Measurements from ENCODE around the gene SETD1B.
A peak's percentile ranks its signal among the peaks of the same experiment; 100 is the strongest.
"Not testable (repeated sequence)": the region's sequence is repeated elsewhere in the genome, so short reads cannot be mapped to it uniquely, and the experiment has no call there.

Gene SETD1B

DNA sequence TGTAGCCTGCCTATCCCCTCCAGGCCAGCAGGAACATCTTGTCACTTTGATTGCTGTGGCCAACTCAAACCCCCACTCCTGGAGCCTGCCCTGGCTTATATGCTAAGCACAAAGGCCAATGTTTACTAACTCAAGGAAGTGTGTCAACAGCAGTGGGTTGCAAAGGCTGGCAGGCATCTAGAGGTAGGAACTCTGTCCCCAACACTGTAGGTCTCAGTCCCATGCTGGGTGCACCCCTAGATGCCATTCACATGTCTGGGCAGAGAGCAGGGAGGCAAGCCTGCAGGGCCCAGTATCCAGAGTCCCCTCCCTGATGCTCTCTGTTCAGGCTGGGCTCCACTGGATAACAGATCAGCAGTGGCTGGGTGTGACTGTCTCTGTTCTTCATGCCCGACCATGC lies 56.4 kb downstream of the SETD1B start:
- DNase-seq = no peak

DNA sequence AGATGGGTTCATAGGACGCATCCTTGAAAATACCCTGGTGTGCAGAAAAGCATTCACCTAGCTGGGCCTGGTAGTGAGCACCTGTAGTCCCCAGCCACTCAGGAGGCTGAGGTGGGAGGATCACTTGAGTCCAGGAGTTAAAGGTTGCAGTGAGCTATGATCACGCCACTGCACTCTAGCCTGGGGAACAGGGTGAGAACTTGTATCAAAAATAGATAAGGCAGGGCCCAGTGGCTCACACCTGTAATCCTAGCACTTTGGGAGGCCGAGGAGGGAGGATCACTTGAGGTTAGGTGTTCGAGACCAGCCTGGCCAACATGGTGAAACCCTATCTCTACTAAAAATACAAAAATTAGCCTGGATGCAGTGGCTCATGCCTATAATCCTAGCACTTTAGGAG lies 56.9 kb downstream of the SETD1B start:
- DNase-seq = not testable (repeated sequence)

DNA sequence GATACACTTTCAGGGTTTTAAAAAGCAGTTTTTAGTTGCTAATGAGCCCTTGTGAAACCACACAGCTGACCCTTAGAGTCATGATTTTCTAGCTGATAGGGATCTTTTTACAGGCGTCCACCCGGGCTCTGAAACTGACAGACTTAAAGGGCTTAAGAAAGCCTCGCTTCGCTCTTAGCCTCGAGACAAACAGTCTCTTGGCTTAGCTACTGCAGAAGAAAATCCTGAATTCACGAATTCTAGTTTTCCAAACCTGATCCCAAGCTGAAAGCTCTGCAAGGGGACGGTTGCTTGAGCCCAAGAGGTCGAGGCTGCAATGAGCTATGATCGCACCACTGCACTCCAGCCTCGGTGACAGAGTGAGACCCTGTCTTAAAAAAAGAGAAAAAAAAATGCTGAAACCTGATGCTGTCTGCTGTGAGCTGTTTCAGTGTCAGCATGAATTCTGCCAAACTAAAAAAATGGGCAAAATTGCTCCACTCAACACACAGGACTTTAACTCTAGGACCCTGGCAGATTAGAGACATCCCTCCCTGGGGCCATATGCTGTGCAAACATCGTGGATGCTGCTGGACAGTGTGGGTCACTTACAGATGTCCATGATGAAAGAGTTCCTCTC lies 57.9 kb downstream of the SETD1B start:
- DNase-seq = no peak

DNA sequence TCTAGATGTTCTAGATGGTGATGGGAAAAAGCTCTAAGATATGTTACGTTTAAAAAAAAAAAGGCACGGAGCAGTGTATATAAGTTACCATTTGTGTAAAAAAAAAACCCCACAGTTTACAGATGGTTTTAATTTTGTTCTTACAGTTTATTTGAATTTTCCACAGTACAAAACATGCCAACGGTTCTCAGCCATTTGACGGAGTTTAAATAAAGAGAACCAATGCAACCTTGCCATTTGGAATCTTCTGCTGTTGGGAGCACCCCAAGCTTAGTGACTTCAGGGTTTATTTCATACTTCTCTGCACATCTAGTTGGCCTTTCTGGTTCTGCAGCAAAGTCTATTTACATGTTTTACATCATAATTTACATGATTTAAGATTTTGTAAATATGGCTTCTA lies 62.5 kb downstream of the SETD1B start:
- DNase-seq = peak; percentile 29 to 60

DNA sequence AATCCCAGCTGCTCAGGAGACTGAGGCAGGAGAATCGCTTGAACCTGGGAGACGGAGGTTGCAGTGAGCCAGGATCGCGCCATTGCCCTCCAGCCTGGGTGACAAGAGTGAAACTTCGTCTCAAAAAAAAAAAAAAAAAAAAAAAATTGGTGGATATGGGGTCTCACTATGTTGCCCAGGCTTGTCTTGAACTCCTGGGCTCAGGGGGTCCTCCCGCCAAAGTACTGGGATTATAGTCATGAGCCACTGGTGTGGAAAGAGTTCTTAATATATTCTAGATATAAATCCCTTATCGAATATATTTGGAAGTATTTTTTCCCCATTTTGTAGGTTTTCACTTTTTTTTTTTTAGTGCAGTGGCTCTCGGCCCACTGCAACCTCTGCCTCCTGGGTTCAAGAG lies 65.4 kb downstream of the SETD1B start:
- DNase-seq = not testable (repeated sequence)

DNA sequence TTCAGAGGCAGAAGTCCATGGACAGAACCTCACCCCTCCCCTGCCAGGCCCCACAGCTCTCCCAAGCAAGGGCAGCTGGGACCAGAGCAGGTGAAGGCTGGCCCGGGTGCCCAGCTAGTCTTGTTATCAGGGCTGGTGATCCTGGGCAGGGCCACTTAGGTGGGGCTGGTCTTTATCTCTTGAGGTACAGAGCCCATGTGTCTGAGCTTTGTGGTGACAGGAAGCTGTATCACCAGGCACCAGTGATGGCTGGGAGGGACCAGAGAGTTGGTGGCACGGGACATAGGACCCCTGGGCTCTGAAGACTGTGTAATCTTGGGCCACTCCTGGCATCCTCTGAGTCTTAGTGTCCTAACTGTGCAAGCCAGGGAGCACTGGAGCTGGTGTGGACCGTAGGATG lies 67.7 kb downstream of the SETD1B start:
- no peak for DNase-seq

DNA sequence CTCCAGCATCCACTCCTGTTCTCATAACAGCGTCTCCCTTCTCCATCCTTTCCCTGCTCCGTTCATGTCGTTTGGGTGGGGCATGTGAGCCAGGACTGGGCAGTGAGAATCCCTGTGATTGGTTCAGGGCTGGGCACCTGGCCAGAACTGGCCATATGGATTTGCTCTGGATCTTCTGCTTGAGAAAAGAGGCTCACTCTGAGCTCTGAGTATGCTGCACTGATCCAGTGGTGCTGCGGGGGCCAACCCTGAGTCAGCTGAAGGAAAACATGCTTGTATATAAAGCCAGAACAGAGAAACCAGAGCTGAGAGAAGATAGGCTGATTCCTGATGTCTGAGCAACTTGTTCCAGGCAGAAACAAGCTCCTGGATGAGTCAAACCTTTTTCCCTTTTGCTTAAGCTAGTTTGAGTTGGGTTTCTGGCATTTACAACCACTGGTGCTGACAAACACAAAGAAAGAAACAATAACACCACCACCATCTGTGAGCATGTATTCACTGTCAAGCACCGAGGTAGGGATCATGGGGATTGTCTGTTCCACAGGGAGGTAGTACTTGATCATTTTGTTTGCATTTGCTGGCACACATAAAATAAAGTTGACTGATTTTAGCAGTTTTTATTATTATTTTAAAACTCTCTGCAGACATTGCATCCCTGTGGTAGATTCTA lies 68.9 kb downstream of the SETD1B start:
- DNase-seq = no peak

DNA sequence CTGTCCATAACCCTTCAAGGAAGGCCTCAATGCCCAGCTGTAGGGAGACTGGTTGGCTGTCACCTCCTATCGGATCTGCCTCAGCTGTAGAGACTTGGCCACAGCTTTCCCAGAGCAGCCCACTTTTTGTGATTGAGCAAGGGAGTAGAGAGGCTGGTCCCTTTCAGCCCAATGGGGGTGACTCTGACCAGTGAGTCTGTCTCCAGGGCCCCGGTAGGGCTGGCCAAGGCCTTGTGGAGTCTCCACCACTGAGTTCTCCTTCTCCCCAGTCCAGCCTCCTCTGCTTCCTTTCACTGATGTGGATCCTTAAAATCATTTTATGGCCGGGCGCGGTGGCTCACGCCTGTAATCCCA lies 69.4 kb downstream of the SETD1B start:
- no peak for DNase-seq

DNA sequence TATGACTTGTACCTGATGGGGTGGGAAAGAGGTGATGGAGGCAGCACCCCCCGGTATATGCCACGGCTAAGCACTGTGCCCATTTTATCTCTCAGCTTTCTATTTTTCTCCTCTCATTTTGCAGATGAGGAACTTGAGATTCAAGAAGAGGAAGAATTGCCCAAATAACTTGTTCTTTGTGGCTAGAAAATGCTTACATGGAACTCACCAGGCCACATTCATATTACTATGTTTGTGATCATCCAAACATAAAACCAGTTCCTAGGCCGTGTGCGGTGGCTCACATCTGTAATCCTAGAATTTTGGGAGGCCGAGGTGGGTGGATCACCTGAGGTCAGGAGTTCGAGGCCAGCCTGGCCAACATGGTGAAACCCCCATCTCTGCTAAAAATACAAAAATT lies 70.3 kb downstream of the SETD1B start:
- DNase-seq = no peak

DNA sequence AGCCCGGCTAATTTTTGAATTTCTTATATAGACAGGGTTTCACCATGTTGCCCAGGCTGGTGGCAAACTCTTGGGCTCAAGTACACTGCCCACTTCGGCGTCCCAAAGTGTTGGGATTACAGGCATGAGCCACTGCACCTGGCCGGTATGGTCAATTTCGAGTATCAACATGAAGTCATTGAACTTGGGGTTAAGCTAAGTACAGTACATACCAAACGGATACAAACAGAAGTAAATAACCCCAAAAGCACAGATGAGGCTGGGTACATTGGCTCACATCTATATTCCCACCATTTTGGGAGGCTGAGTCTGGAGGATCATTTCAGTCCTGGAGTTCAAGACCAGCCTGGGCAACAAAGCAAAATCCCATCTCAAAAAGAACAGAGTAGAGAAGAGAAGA lies 71.8 kb downstream of the SETD1B start:
- no peak for DNase-seq

DNA sequence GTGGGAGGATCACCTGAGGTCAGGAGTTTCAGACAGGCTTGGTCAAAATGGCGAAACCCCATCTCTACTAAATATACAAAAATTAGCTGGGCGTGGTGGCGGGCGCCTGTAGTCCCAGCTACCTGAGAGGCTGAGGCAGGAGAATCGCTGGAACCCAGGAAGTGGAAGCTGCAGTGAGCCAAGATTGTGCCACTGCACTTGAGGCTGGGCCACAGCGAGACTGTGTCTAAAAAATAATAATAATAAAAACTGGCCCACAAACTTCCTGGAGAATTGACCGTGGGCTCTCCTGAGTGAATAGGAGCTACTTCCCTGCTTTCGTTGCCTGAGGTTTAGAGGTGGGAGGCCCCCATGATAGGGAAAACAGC lies 72.3 kb downstream of the SETD1B start:
- not testable (repeated sequence) for DNase-seq

Measured in NCI-H526 (cell line).